Raji (cell line): ENCODE results near the gene KLF1.

Experiments
- POLR2A ChIP-seq: IDR thresholded peaks from 2 replicates; pipeline ENCODE4 v1.6.1; 2011; ENCODE audit warnings: low read depth, low read length, control low read depth; ENCODE audit not compliant: insufficient read depth

KLF1 gene

GRCh38 chr19:12836529-12836863 is 50.5 kb downstream of the KLF1 start:
- 0 out of 2 replicates have a peak, but pooled peaks have one; percentile 35 for TF ChIP-seq POLR2A

- TF ChIP-seq POLR2A = no peak
These were observed 51.8 kb downstream of the KLF1 start for GRCh38 chr19:12834976-12835757.

GRCh38 chr19:12834566-12834943 is 52.4 kb downstream of the KLF1 start, which contains the start of gene RTBDN:
TSS of gene RTBDN (minus strand) at chr19:12834579. CDS start at chr19:12829979, 4,600 bp downstream.
- TF ChIP-seq POLR2A = no peak
